K562 (cell line): ENCODE results near the gene FDX1. TPM values are rescaled to one million over a fixed set of nuclear protein-coding genes. Genes with fewer than 3 reads are reported as not detected.
A peak's percentile ranks its signal among the peaks of the same experiment; 100 is the strongest.

ENCODE experiments used
- CAMTA2 ChIP-seq: fragments of 250-450 bp; sonication (Bioruptor Pico); conservative IDR thresholded peaks from 2 replicates; pipeline ENCODE4 v1.5.1; 2022
- CBFA2T3 ChIP-seq: fragments of 450-650 bp; IDR thresholded peaks from 2 replicates; pipeline ENCODE4 v1.6.1; 2017
- GABPB1 ChIP-seq: sonication (generic); formaldehyde crosslinking; IDR thresholded peaks from 2 replicates; pipeline ENCODE4 v1.8.0; 2022; ENCODE audit warnings: mild to moderate bottlenecking, missing genetic modification reagents
- HINFP ChIP-seq: fragments of 450-650 bp; conservative IDR thresholded peaks from 2 replicates; pipeline ENCODE4 v1.6.1; 2016; ENCODE audit warnings: missing genetic modification characterization, low read depth, mild to moderate bottlenecking, control low read depth, missing compliant biosample characterization
- MAFF ChIP-seq: IDR thresholded peaks from 2 replicates; pipeline ENCODE4 v1.6.1; 2012; ENCODE audit warnings: low read length, improper control_type of control experiment
- MCM2 ChIP-seq: fragments of 450-650 bp; IDR thresholded peaks from 2 replicates; pipeline ENCODE4 v1.6.1; 2017; ENCODE audit warnings: low read depth, mild to moderate bottlenecking
- MED1 ChIP-seq: sonication (generic); formaldehyde crosslinking; IDR thresholded peaks from 2 replicates; pipeline ENCODE4 v1.8.1; 2023; ENCODE audit warnings: missing genetic modification reagents, borderline replicate concordance
- NEUROD1 ChIP-seq: fragments of 150-350 bp; IDR thresholded peaks from 2 replicates; pipeline ENCODE4 v1.6.1; 2014; ENCODE audit warnings: borderline replicate concordance, low read length, low read depth; ENCODE audit not compliant: partially characterized antibody
- NONO ChIP-seq, 2 experiments: fragments of 200-400 bp in 1 of 2; fragments of 450-650 bp in 1 of 2; formaldehyde crosslinking in 1 of 2; IDR thresholded peaks; 2 replicates each; pipeline ENCODE4 v1.6.1; 2017; ENCODE audit warnings: low read depth in 2 of 2, mild to moderate bottlenecking in 2 of 2, moderate library complexity in 2 of 2, low read length in 1 of 2
- NR2C2 ChIP-seq, 2 experiments: fragments of 200-800 bp in 1 of 2; sonication (Bioruptor generic) in 1 of 2; sonication (generic) in 1 of 2; formaldehyde crosslinking in 1 of 2; IDR thresholded peaks; 2 replicates each; pipeline versions ENCODE4 v1.6.1 to v1.8.0; 2016 to 2022; ENCODE audit warnings: mild to moderate bottlenecking in 1 of 2, missing compliant biosample characterization in 1 of 2, missing genetic modification characterization in 1 of 2, missing genetic modification reagents in 1 of 2
- PATZ1 ChIP-seq: fragments of 250-450 bp; sonication (Bioruptor Pico); IDR thresholded peaks from 2 replicates; pipeline ENCODE4 v1.5.0; 2020; ENCODE audit warnings: mild to moderate bottlenecking, borderline replicate concordance
- POLR2B ChIP-seq: fragments of 450-650 bp; IDR thresholded peaks from 2 replicates; pipeline ENCODE4 v1.6.1; 2018; ENCODE audit warnings: low read depth; ENCODE audit not compliant: partially characterized antibody
- ZBTB43 ChIP-seq: sonication (generic); formaldehyde crosslinking; IDR thresholded peaks from 2 replicates; pipeline ENCODE4 v1.8.0; 2023; ENCODE audit warnings: mild to moderate bottlenecking, missing genetic modification reagents
- ZNF668 ChIP-seq: fragments of 250-450 bp; sonication (Bioruptor Pico); IDR thresholded peaks from 2 replicates; pipeline ENCODE4 v1.8.0; 2022; ENCODE audit warnings: mild to moderate bottlenecking, inconsistent platforms
- ZNF766 ChIP-seq: fragments of 200-800 bp; sonication (Bioruptor generic); conservative IDR thresholded peaks from 2 replicates; pipeline ENCODE4 v1.6.1; 2016; ENCODE audit warnings: missing genetic modification characterization, missing compliant biosample characterization
- ZNF778 ChIP-seq: fragments of 450-650 bp; formaldehyde crosslinking; IDR thresholded peaks from 2 replicates; pipeline ENCODE4 v1.4.0; 2020; ENCODE audit warnings: mild to moderate bottlenecking, moderate library complexity
- polyA plus RNA-seq, 8 experiments: library from polyadenylated mRNA; depleted of rRNA in 4 of 8; stranded (reverse) in 5 of 8; unstranded in 3 of 8; fragments of >200 nt; fragmentation: Nextera tagmentation in 2 of 8; fragmentation: Illumina TruSeq in 1 of 8; extraction: Ambion mirVana in 2 of 8; extraction: Trizol in 1 of 8; gene quantifications; 2 replicates each; pipeline versions ENCODE4 v1.2.1 to v1.2.3, GENCODE V29; 2011 to 2014; ENCODE audit warnings: inconsistent platforms in 1 of 8, missing spikeins in 1 of 8
- total RNA-seq, 7 experiments: library from RNA; depleted of rRNA in 6 of 7; stranded (reverse); fragments of >200 nt in 6 of 7; fragmentation: Illumina TruSeq in 2 of 7; extraction: Trizol in 2 of 7; gene quantifications; 2 replicates each; pipeline versions ENCODE4 v1.2.1 to v1.2.3, GENCODE V29; 2011 to 2021; ENCODE audit warnings: low replicate concordance in 1 of 7
- TF ChIP-seq, protein P1 (sequence below): fragments of 200-400 bp; formaldehyde crosslinking; IDR thresholded peaks from 2 replicates; pipeline ENCODE4 v1.6.1; 2017; ENCODE audit warnings: mild to moderate bottlenecking, low read depth, low read length, moderate library complexity
- TF ChIP-seq, protein P2 (sequence below): sonication (generic); formaldehyde crosslinking; IDR thresholded peaks from 2 replicates; pipeline ENCODE4 v1.8.0; 2022; ENCODE audit warnings: mild to moderate bottlenecking, missing genetic modification reagents, borderline replicate concordance

Gene FDX1
- total and polyA plus RNA-seq, 9 of the 15 experiments (the other 6 are each of a cell fraction or from before 2014, with no cell fraction given) = 6.4 to 14.3 (median 11.4) TPM

DNA sequence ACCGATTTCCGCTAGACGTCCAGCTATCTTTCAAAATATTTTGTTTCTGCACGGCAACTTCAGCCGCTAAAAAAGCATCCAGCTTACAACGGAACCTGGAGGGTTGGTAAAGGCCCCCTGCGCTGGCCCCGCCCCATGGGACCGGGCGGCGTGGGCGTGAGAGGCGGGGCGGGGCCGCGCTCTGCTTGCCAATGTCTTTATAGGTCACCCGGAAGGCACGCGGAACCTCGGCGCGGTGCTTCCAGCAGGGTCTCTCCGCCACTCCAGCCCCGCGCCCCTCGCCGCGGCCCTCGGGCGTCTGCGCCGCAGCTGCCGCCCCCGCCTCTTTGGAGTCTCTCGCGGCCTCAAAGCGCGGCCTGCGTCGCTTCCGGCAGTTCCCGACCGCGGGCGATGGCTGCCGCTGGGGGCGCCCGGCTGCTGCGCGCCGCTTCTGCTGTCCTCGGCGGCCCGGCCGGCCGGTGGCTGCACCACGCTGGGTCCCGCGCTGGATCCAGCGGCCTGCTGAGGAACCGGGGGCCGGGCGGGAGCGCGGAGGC, at the start of gene FDX1 (continued):
- TF ChIP-seq HINFP (tag) = no peak
- TF ChIP-seq NR2C2 (CRISPR knock-in tag; IDR thresholded peaks at IDR 0.05) = no peak
- TF ChIP-seq NR2C2 (tag; IDR thresholded peaks at IDR 0.05) = peak; percentile 42; the same call in 1 of the 2 replicates
- TF ChIP-seq CBFA2T3 = no peak
- TF ChIP-seq NONO (IDR thresholded peaks at IDR 0.05; ENCODE audit: low read depth in 2 of 2, low read length in 1 of 2) = peak; percentile 79 to 86; a peak in 3 of 4 replicates
- no peak for TF ChIP-seq ZNF778
- TF ChIP-seq ZNF766 = no peak
- no peak for TF ChIP-seq NEUROD1
- TF ChIP-seq, protein P1, sequence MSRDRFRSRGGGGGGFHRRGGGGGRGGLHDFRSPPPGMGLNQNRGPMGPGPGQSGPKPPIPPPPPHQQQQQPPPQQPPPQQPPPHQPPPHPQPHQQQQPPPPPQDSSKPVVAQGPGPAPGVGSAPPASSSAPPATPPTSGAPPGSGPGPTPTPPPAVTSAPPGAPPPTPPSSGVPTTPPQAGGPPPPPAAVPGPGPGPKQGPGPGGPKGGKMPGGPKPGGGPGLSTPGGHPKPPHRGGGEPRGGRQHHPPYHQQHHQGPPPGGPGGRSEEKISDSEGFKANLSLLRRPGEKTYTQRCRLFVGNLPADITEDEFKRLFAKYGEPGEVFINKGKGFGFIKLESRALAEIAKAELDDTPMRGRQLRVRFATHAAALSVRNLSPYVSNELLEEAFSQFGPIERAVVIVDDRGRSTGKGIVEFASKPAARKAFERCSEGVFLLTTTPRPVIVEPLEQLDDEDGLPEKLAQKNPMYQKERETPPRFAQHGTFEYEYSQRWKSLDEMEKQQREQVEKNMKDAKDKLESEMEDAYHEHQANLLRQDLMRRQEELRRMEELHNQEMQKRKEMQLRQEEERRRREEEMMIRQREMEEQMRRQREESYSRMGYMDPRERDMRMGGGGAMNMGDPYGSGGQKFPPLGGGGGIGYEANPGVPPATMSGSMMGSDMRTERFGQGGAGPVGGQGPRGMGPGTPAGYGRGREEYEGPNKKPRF = no peak
- TF ChIP-seq POLR2B = no peak
- no peak for TF ChIP-seq CAMTA2 (CRISPR knock-in tag)
- TF ChIP-seq MED1 (CRISPR knock-in tag) = no peak
- peak; percentile 79 for TF ChIP-seq GABPB1
- no peak for TF ChIP-seq MAFF
- no peak for TF ChIP-seq ZNF668 (CRISPR knock-in tag)
- TF ChIP-seq PATZ1 (CRISPR knock-in tag) = no peak
- TF ChIP-seq, protein P2, sequence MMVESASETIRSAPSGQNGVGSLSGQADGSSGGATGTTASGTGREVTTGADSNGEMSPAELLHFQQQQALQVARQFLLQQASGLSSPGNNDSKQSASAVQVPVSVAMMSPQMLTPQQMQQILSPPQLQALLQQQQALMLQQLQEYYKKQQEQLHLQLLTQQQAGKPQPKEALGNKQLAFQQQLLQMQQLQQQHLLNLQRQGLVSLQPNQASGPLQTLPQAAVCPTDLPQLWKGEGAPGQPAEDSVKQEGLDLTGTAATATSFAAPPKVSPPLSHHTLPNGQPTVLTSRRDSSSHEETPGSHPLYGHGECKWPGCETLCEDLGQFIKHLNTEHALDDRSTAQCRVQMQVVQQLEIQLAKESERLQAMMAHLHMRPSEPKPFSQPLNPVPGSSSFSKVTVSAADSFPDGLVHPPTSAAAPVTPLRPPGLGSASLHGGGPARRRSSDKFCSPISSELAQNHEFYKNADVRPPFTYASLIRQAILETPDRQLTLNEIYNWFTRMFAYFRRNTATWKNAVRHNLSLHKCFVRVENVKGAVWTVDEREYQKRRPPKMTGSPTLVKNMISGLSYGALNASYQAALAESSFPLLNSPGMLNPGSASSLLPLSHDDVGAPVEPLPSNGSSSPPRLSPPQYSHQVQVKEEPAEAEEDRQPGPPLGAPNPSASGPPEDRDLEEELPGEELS (CRISPR knock-in tag) = no peak
- TF ChIP-seq MCM2 = no peak
- no peak for TF ChIP-seq ZBTB43
